IPS-15b (cell line): Measurements from ENCODE around the gene FOXN3.

Source experiments
- H3K27me3 ChIP-seq: one replicate; pipeline ENCODE4 v1.6.1; 2013; ENCODE audit warnings: low read length; ENCODE audit not compliant: control insufficient read depth, insufficient read depth
- H3K36me3 ChIP-seq: one replicate; pipeline ENCODE4 v1.6.1; 2013; ENCODE audit warnings: low read length; ENCODE audit not compliant: control insufficient read depth, insufficient read depth
- H3K4me1 ChIP-seq: one replicate; pipeline ENCODE4 v1.6.1; 2013; ENCODE audit warnings: mild to moderate bottlenecking, low read length; ENCODE audit not compliant: control insufficient read depth, insufficient read depth
- H3K4me3 ChIP-seq: one replicate; pipeline ENCODE4 v1.5.1; 2013; ENCODE audit warnings: low read depth, low read length
- H3K9ac ChIP-seq: one replicate; pipeline ENCODE4 v1.6.1; 2013; ENCODE audit warnings: low read depth, mild to moderate bottlenecking, low read length
- H3K9me3 ChIP-seq: one replicate; pipeline ENCODE4 v1.6.1; 2013; ENCODE audit warnings: mild to moderate bottlenecking, low read length; ENCODE audit not compliant: control insufficient read depth, insufficient read depth

FOXN3 gene

DNA sequence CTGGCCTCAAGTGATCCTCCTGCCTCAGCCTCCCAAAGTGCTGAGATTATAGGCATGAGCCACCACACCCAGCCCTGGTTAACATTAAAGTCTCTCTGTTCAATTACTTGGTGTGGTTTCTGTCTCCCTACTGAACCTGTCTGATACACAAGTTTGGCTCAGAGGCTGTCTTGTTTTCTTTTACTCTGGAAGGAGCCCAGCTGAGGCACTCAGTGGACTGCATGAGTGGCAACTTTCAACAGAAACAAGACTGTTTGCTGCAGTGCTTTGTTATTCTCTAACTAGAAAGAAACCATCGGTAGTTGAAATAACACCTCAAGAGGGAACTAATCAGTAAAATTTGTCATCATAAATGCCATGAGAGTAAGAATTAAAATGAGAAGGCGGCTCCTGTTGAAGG, 238.7 kb downstream of the FOXN3 start:
- Histone ChIP-seq H3K9me3 (no peaks in the 10 kb centered on the region), H3K27me3 (no peaks in the 10 kb centered on the region), H3K4me3 (no peak overlapping the region), H3K9ac (no peak overlapping the region), H3K36me3 (peaks cover 5% of the 10 kb centered on the region), H3K4me1 (no peaks in the 10 kb centered on the region)

DNA sequence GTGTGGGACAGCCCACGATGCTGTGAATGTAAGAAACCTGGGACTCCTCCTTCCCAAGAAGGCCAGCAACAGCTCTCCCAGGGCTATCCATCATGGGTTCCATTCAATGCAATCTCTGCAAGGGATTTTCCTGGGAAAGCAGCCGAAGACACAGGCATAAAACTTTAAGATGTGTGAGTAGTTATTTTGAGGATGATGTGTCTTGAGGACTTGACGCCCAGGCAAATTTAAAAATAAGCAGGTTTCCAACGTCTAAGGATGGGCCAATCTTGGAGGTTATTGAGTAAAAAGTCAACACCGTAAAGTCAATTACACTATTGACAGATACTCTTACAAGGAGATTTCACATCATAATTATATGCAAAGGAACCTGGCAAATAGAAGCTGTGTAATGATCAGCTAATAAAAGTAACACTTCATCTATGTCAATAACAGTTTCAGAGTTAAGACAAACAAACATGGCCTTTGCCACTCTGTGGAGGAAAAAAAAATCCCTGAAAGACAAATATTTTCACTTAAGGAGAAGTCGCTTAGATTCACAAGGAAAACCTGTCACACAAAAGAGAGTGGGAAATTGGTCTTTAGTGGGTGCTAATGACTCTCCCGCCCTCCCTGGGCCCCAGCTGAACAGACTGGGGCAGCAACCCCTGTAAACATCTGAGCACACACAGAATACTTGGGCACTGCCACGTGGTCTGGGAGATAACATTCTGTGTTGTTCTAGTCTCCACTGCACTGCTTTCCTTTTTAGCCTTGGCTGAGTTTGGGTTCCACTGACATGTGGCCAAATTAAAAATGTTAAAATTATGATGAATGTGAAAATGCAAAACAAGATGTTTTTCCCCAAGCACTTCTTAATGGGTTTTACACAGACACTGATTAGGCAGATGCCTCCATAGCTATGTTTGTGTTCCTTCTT, 240.9 kb downstream of the FOXN3 start:
- no peaks in the 10 kb centered on the region for H3K4me1 ChIP-seq
- H3K4me3 ChIP-seq: no peak overlapping the region
- no peaks in the 10 kb centered on the region for H3K9me3 ChIP-seq
- no peak overlapping the region for H3K9ac ChIP-seq
- H3K36me3 ChIP-seq: peaks cover 5% of the 10 kb centered on the region
- H3K27me3 ChIP-seq: no peaks in the 10 kb centered on the region

- Histone ChIP-seq H3K9me3 (no peaks in the 10 kb centered on the region), H3K27me3 (no peaks in the 10 kb centered on the region), H3K36me3 (peaks cover 2% of the 10 kb centered on the region), H3K9ac (no peak overlapping the region), H3K4me3 (no peak overlapping the region), H3K4me1 (no peaks in the 10 kb centered on the region)
These were observed 245.4 kb downstream of the FOXN3 start for GRCh38 chr14:89171628-89172027.

GRCh38 chr14:89171168-89171567, 245.9 kb downstream of the FOXN3 start:
- H3K4me1 ChIP-seq: no peaks in the 10 kb centered on the region
- no peaks in the 10 kb centered on the region for H3K27me3 ChIP-seq
- no peak overlapping the region for H3K9ac ChIP-seq
- H3K9me3 ChIP-seq: no peaks in the 10 kb centered on the region
- H3K36me3 ChIP-seq: peaks cover 2% of the 10 kb centered on the region
- H3K4me3 ChIP-seq: no peak overlapping the region

DNA sequence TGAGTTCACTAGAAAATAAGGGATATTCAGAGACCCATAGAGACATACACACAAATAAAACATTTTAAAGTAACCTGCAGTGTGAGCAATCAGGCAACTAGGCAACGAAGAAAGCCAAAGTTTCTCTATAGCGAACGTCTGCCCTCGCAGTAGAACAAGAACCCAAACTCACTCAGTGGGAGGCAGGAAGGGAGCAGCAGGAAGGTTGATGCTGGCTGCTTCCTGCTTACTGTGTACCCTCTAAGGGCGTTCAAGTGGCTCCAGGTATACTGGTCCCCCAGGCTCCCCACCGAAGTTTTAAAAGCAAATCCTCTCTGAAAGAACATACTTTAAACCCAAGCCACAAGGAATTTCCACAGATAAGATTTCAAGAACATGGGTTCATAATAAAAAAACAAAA, 249.3 kb downstream of the FOXN3 start:
- Histone ChIP-seq H3K36me3 (peaks cover 9% of the 10 kb centered on the region), H3K9me3 (no peaks in the 10 kb centered on the region), H3K27me3 (no peaks in the 10 kb centered on the region), H3K4me3 (no peak overlapping the region), H3K4me1 (no peaks in the 10 kb centered on the region), H3K9ac (no peak overlapping the region)

- peaks cover 18% of the 10 kb centered on the region for H3K36me3 ChIP-seq
- H3K9me3 ChIP-seq: no peaks in the 10 kb centered on the region
- no peak overlapping the region for H3K4me3 ChIP-seq
- H3K9ac ChIP-seq: no peak overlapping the region
- no peaks in the 10 kb centered on the region for H3K27me3 ChIP-seq
- H3K4me1 ChIP-seq: no peaks in the 10 kb centered on the region
These were observed 250.4 kb downstream of the FOXN3 start for GRCh38 chr14:89166633-89167032.

GRCh38 chr14:89165189-89166181, 251.5 kb downstream of the FOXN3 start:
- Histone ChIP-seq H3K36me3 (peaks cover 21% of the 10 kb centered on the region), H3K27me3 (no peaks in the 10 kb centered on the region), H3K4me1 (no peaks in the 10 kb centered on the region), H3K9me3 (no peaks in the 10 kb centered on the region), H3K4me3 (no peak overlapping the region), H3K9ac (peak overlapping the region; percentile 26)

DNA sequence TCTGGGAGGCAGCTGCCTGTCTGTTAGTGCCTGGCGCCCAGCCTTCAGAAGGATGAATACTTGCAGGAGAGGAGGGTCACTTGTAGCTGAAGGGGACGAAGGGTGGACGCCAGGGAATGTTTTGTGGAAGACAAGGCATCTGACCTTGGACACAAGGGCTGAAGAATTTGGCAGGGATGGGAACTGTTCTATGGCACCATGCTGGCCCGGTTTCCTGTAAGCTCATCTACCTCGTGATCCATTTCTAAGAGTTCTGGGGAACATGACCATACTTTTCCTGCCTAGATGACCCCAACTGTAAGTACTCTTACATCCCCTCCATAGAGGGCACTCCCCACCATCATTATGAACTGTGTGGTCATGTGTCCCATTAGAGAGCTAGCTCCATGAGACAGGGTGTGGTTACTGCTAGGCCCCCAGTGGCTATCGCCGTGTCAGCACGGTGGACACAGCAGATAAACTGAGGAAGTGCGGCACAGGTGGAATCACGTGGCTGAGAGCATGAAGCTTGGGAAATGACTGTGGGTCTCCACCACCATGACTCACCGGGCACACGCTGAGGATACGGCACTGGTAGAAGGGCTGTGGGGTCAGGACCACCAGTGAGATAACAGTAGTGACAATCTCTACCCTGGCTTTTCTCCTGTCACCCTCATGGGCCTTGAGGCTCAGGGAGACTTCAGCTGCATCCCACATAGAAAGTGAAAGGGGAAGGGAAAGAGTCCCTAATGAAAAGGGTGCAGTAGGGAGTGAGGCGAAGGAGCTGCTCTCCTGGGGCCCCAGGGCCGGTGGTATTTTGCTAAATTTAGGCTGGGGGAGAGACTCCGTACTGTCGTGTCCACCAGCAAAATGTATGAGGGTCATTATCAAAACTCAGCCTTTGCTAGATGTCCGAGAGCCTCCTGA, 252.6 kb downstream of the FOXN3 start:
- Histone ChIP-seq H3K36me3 (peaks cover 21% of the 10 kb centered on the region), H3K27me3 (no peaks in the 10 kb centered on the region), H3K4me3 (no peak overlapping the region), H3K9ac (no peak overlapping the region), H3K9me3 (no peaks in the 10 kb centered on the region), H3K4me1 (peaks cover 4% of the 10 kb centered on the region)

DNA sequence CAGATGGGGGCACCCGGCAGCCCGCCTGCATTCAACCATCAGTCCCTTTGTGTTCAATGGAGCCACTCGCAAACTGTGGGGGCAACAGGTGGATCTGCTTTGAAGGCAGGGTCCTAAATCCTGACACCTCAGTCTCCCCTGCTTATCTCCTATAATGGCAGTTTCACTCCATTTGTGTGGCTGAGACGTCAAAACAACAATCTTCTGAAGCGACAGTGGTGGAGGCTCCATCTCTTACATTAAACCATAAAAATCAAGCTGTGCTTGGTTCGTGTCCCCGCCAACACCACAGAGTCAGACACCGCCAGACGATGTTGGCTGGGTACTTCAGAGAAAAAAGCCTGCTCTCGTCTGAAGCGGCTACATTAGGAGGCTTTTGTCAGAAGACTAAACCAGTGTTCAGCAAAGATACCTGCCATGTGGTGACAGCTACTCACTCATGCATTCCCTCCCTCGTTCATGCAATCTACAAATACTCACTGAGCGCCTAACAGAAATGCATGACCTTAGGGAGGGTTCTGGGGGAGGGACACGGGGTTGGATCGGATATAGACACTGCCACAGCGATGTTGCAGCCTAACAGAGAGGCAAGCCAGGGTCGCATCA, 253.9 kb downstream of the FOXN3 start:
- H3K4me1 ChIP-seq: peaks cover 4% of the 10 kb centered on the region

GRCh38 chr14:89162586-89162985, 254.4 kb downstream of the FOXN3 start:
- peaks cover 4% of the 10 kb centered on the region for H3K4me1 ChIP-seq
- peaks cover 21% of the 10 kb centered on the region for H3K36me3 ChIP-seq
- no peak overlapping the region for H3K4me3 ChIP-seq
- no peaks in the 10 kb centered on the region for H3K9me3 ChIP-seq
- no peak overlapping the region for H3K9ac ChIP-seq
- no peaks in the 10 kb centered on the region for H3K27me3 ChIP-seq

More for the DNA sequence above, 253.9 kb downstream of the FOXN3 start:
- H3K4me3 ChIP-seq: no peak overlapping the region
- peaks cover 21% of the 10 kb centered on the region for H3K36me3 ChIP-seq
- no peak overlapping the region for H3K9ac ChIP-seq
- no peaks in the 10 kb centered on the region for H3K9me3 ChIP-seq
- H3K27me3 ChIP-seq: no peaks in the 10 kb centered on the region
